ENCODE data around the gene CELF5. TPM values are rescaled to one million over a fixed set of nuclear protein-coding genes. Genes with fewer than 3 reads are reported as not detected.
A peak's percentile ranks its signal among the peaks of the same experiment; 100 is the strongest.

The CELF5 gene
- total and polyA plus RNA-seq, 9 of the 15 experiments (the other 6 are each of a cell fraction or from before 2014, with no cell fraction given) = 0.01 to 0.56 (median 0.22) TPM

- 3% methylated on average over 23 of the region's 23 CpGs for WGBS (ENCODE audit: insufficient coverage, low coverage, missing lambda C conversion rate)
- Histone ChIP-seq H3K9ac (ENCODE audit: insufficient read depth in 1 of 2, low read depth in 2 of 2, low read length in 2 of 2) (peak overlapping the region in 1 of 2 experiments; percentile 37; a peak in 2 of 4 replicates), H3K36me3 (ENCODE audit: control insufficient read depth, insufficient read depth, low read length) (no peaks in the 10 kb centered on the region), H2AFZ (ENCODE audit: low read depth, low read length) (peak overlapping the region; percentile 17; the same call in 1 of the 2 replicates), H3K4me2 (ENCODE audit: insufficient read depth, low read length) (peak overlapping the region; percentile 13; the same call in 1 of the 2 replicates), H4K20me1 (replicated peaks; ENCODE audit: control insufficient read depth, insufficient read depth, low read length) (peaks cover 4% of the 10 kb centered on the region; the same call in 1 of the 2 replicates), H3K4me1 (replicated peaks in 1 of 2; ENCODE audit: control insufficient read depth in 2 of 2, insufficient read depth in 2 of 2, low read length in 2 of 2) (peaks cover 5 to 23% of the 10 kb centered on the region in 2 experiments; a peak in 4 of 5 replicates), H3K9me1 (ENCODE audit: control insufficient read depth, insufficient read depth, low read length) (no peaks in the 10 kb centered on the region), H3K79me2 (ENCODE audit: control insufficient read depth, insufficient read depth, low read length) (no peaks in the 10 kb centered on the region), H3K27me3 (ENCODE audit: control insufficient read depth in 2 of 2, insufficient read depth in 2 of 2, low read length in 2 of 2) (peaks cover 11 to 26% of the 10 kb centered on the region in 2 experiments), H3K9me3 (replicated peaks; ENCODE audit: control insufficient read depth, insufficient read depth, low read depth, low read length) (no peaks in the 10 kb centered on the region), H3K4me3 (no peak overlapping the region), H3K27ac (ENCODE audit: extremely low read depth, low read depth, low read length) (no peak overlapping the region)
- no peak for TF ChIP-seq AFF1 (IDR thresholded peaks at IDR 0.05; ENCODE audit: low read depth in 1 of 2, partially characterized antibody in 2 of 2)
- peak; percentile 26; the same call in 1 of the 2 replicates for TF ChIP-seq VEZF1 (CRISPR knock-in tag; IDR thresholded peaks at IDR 0.05)
- TF ChIP-seq DNMT1 (IDR thresholded peaks at IDR 0.05) = no peak
- no peak for TF ChIP-seq TCFL5 (CRISPR knock-in tag; conservative IDR thresholded peaks at IDR 0.05)
- TF ChIP-seq CBFA2T3 (IDR thresholded peaks at IDR 0.05) = no peak
- TF ChIP-seq ZNF318 (IDR thresholded peaks at IDR 0.05; ENCODE audit: borderline replicate concordance in 1 of 2, low read depth in 1 of 2) = no peak
- in situ Hi-C loops (cut with MboI) (loop anchor here (10.0 kb wide), 1 partner anchor 415 kb away; the partner anchor contains the start of genes PIP5K1C and TJP3), intact Hi-C loops (cut with micrococcal nuclease) (no loop called here)
- ChIA-PET CTCF (ENCODE audit: low intra/inter-chr PET ratio) (no interaction called here), POLR2A (interaction anchor here (0.6 to 1.0 kb wide), 3 partner anchors 11 to 189 kb away, joined by 3 read pairs; no protein-coding TSS in a partner anchor)
- ATAC-seq (no peak), FAIRE-seq (no peak), DNase-seq (ENCODE audit: extremely low read depth in 1 of 4, low spot score in 3 of 4) (no peak)
- no TSS peak for BruUV-seq (replicated peaks)
These were observed 65.6 kb downstream of the CELF5 start for GRCh38 chr19:3289971-3290569.

Data from K562 (cell line).